HEK293 (cell line): ENCODE results near the gene BTN2A1.

ENCODE experiments used
- CTCF ChIA-PET: fragments of 350-600 bp; formaldehyde crosslinking; extraction: SDS; loops from one replicate; lab custom pipeline; 2021; ENCODE audit warnings: antibody characterized with exemption; lab: Yijun Ruan, JAX
- POLR2A ChIA-PET: fragments of 300-600 bp; formaldehyde crosslinking; extraction: SDS; loops from one replicate; lab custom pipeline; 2020; ENCODE audit warnings: antibody characterized with exemption, inconsistent platforms; lab: Yijun Ruan, JAX
- H3K27ac ChIP-seq: fragments of 200-500 bp; sonication (Bioruptor generic); 2 replicates; pipeline ENCODE4 v1.5.1; 2014; ENCODE audit warnings: low read depth, low read length, control low read depth, inconsistent platforms; ENCODE audit errors: extremely low read depth
- H3K36me3 ChIP-seq, 2 experiments: fragments of 200-500 bp in 1 of 2; sonication (Bioruptor generic) in 1 of 2; 1 replicate in 1 of 2; 2 replicates in 1 of 2; pipeline ENCODE4 v1.5.1; 2014 to 2017; ENCODE audit warnings: inconsistent platforms in 2 of 2, low read length in 2 of 2; ENCODE audit not compliant: control insufficient read depth in 2 of 2, insufficient read depth in 1 of 2
- H3K4me1 ChIP-seq: fragments of 200-500 bp; sonication (Bioruptor generic); 2 replicates; pipeline ENCODE4 v1.5.1; 2014; ENCODE audit warnings: mild to moderate bottlenecking, low read length, inconsistent platforms; ENCODE audit not compliant: control insufficient read depth, insufficient read depth
- H3K4me3 ChIP-seq: 2 replicates; pipeline ENCODE4 v1.5.1; 2011; ENCODE audit warnings: low read depth, mild to moderate bottlenecking, control low read depth, low read length, moderate library complexity
- H3K9me3 ChIP-seq: fragments of 200-500 bp; sonication (Bioruptor generic); 2 replicates; pipeline ENCODE4 v1.5.1; 2014; ENCODE audit warnings: low read depth, low read length, inconsistent platforms; ENCODE audit not compliant: control insufficient read depth, insufficient read depth
- KLF8 ChIP-seq: fragments of 450-650 bp; formaldehyde crosslinking; IDR thresholded peaks from 2 replicates; pipeline ENCODE4 v1.5.1; 2016; ENCODE audit warnings: missing biosample characterization, missing genetic modification characterization
- ZBTB17 ChIP-seq: fragments of 450-650 bp; formaldehyde crosslinking; IDR thresholded peaks from 2 replicates; pipeline ENCODE4 v1.5.1; 2016; ENCODE audit warnings: missing biosample characterization, missing genetic modification characterization
- ZFP3 ChIP-seq: fragments of 450-650 bp; formaldehyde crosslinking; IDR thresholded peaks from 2 replicates; pipeline ENCODE4 v1.5.1; 2016; ENCODE audit warnings: low read depth, missing biosample characterization, missing genetic modification characterization
- ZNF121 ChIP-seq: fragments of 450-650 bp; formaldehyde crosslinking; IDR thresholded peaks from 2 replicates; pipeline ENCODE4 v1.5.1; 2016; ENCODE audit warnings: missing biosample characterization, missing genetic modification characterization
- ZNF324 ChIP-seq: fragments of 450-650 bp; formaldehyde crosslinking; IDR thresholded peaks from 2 replicates; pipeline ENCODE4 v1.5.1; 2016; ENCODE audit warnings: missing biosample characterization, missing genetic modification characterization
- ZNF391 ChIP-seq: fragments of 450-650 bp; formaldehyde crosslinking; IDR thresholded peaks from 2 replicates; pipeline ENCODE4 v1.5.1; 2016; ENCODE audit warnings: low read depth, missing biosample characterization, missing genetic modification characterization, borderline replicate concordance
- ZNF558 ChIP-seq: fragments of 450-650 bp; formaldehyde crosslinking; IDR thresholded peaks from 2 replicates; pipeline ENCODE4 v1.5.1; 2016; ENCODE audit warnings: missing biosample characterization, missing genetic modification characterization
- ZNF561 ChIP-seq: fragments of 450-650 bp; IDR thresholded peaks from 2 replicates; pipeline ENCODE4 v1.5.1; 2018; ENCODE audit warnings: missing biosample characterization, missing genetic modification characterization, borderline replicate concordance
- ZNF660 ChIP-seq: fragments of 450-650 bp; IDR thresholded peaks from 2 replicates; pipeline ENCODE4 v1.5.1; 2018; ENCODE audit warnings: missing biosample characterization, mild to moderate bottlenecking, missing genetic modification characterization
- ZNF747 ChIP-seq: fragments of 450-650 bp; formaldehyde crosslinking; IDR thresholded peaks from 2 replicates; pipeline ENCODE4 v1.5.1; 2016; ENCODE audit warnings: missing biosample characterization, missing genetic modification characterization
- ZNF830 ChIP-seq: fragments of 450-650 bp; IDR thresholded peaks from 2 replicates; pipeline ENCODE4 v1.5.0; 2018; ENCODE audit warnings: missing biosample characterization, missing genetic modification characterization, low read depth, mild to moderate bottlenecking, moderate library complexity
- TF ChIP-seq, protein P1 (sequence below): fragments of 450-650 bp; formaldehyde crosslinking; IDR thresholded peaks from 2 replicates; pipeline ENCODE4 v1.5.1; 2016; ENCODE audit warnings: missing biosample characterization, missing genetic modification characterization, low read depth
- TF ChIP-seq, protein P2 (sequence below): fragments of 450-650 bp; formaldehyde crosslinking; IDR thresholded peaks from 2 replicates; pipeline ENCODE4 v1.5.1; 2016; ENCODE audit warnings: missing biosample characterization, missing genetic modification characterization
- TF ChIP-seq, protein P3 (sequence below): fragments of 450-650 bp; formaldehyde crosslinking; IDR thresholded peaks from 2 replicates; pipeline ENCODE4 v1.5.1; 2016; ENCODE audit warnings: missing biosample characterization, missing genetic modification characterization
- TF ChIP-seq, protein P4 (sequence below): fragments of 450-650 bp; formaldehyde crosslinking; IDR thresholded peaks from 2 replicates; pipeline ENCODE4 v1.5.1; 2016; ENCODE audit warnings: missing biosample characterization, missing genetic modification characterization

The BTN2A1 gene

DNA sequence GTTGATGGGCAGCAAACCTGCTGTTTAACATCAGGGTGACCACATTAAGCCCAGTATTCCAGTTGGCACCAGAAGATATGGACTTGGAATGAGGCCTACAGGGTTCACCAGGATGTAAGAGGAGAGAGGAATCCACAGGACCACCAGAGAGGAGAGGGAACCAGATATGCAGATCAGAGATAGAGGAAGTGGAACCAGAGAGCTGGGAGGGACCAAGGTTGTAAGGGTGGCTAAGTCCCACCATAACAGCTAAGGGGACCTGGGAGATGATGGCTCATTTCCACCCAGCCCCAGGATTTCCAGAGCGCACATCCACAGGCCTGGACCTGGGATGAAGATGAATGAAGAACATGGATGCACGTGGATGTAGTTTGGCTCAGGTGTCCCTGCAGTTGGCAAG is 11.1 kb downstream of the BTN2A1 start (continued):
- no peak for TF ChIP-seq ZNF830 (tag by site-specific recombination)
- no peak for TF ChIP-seq ZBTB17 (tag by site-specific recombination)
- no peak for TF ChIP-seq KLF8

DNA sequence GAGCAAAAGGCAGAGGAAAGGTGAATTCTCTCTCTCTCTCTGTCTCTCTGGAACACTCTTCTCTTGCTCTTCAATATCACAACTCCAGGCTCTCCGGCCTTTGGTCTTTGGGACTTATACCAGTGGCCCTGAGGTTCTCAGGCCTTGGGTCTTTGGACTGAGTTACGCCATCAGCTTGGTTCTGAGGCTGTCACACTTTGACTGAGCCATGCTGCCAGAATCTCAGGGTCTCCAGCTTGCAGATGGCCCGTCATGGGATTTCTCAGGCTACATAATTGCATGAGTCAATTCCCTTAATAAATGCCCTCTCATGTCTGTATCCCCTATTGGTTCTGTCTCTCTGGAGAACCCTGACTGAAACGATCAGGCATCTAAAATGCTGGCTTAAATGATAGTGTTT is 12.9 kb downstream of the BTN2A1 start:
- ChIA-PET POLR2A (interaction anchor here (0.6 kb wide), 1 partner anchor 205 kb away, joined by 3 read pairs; no protein-coding TSS in a partner anchor), CTCF (no interaction called here)
- no peaks in the 10 kb centered on the region for H3K9me3 ChIP-seq
- H3K4me3 ChIP-seq = no peak overlapping the region
- TF ChIP-seq, protein P1, sequence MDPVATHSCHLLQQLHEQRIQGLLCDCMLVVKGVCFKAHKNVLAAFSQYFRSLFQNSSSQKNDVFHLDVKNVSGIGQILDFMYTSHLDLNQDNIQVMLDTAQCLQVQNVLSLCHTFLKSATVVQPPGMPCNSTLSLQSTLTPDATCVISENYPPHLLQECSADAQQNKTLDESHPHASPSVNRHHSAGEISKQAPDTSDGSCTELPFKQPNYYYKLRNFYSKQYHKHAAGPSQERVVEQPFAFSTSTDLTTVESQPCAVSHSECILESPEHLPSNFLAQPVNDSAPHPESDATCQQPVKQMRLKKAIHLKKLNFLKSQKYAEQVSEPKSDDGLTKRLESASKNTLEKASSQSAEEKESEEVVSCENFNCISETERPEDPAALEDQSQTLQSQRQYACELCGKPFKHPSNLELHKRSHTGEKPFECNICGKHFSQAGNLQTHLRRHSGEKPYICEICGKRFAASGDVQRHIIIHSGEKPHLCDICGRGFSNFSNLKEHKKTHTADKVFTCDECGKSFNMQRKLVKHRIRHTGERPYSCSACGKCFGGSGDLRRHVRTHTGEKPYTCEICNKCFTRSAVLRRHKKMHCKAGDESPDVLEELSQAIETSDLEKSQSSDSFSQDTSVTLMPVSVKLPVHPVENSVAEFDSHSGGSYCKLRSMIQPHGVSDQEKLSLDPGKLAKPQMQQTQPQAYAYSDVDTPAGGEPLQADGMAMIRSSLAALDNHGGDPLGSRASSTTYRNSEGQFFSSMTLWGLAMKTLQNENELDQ (tag by site-specific recombination) = no peak
- no peak for TF ChIP-seq ZNF558 (tag by site-specific recombination)
- TF ChIP-seq ZNF324 = no peak
- no peak for TF ChIP-seq ZNF561
- TF ChIP-seq ZNF121 (tag by site-specific recombination) = no peak
- TF ChIP-seq, protein P2, sequence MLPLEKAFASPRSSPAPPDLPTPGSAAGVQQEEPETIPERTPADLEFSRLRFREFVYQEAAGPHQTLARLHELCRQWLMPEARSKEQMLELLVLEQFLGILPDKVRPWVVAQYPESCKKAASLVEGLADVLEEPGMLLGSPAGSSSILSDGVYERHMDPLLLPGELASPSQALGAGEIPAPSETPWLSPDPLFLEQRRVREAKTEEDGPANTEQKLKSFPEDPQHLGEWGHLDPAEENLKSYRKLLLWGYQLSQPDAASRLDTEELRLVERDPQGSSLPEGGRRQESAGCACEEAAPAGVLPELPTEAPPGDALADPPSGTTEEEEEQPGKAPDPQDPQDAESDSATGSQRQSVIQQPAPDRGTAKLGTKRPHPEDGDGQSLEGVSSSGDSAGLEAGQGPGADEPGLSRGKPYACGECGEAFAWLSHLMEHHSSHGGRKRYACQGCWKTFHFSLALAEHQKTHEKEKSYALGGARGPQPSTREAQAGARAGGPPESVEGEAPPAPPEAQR (tag by site-specific recombination) = no peak
- no peak for TF ChIP-seq ZFP3 (tag by site-specific recombination)
- TF ChIP-seq ZNF391 (tag by site-specific recombination) = no peak
- TF ChIP-seq ZNF747 (tag by site-specific recombination) = no peak
- peaks cover 16 to 36% of the 10 kb centered on the region in 2 experiments for H3K36me3 ChIP-seq
- H3K4me1 ChIP-seq = peaks cover 8% of the 10 kb centered on the region
- no peak overlapping the region for H3K27ac ChIP-seq

DNA sequence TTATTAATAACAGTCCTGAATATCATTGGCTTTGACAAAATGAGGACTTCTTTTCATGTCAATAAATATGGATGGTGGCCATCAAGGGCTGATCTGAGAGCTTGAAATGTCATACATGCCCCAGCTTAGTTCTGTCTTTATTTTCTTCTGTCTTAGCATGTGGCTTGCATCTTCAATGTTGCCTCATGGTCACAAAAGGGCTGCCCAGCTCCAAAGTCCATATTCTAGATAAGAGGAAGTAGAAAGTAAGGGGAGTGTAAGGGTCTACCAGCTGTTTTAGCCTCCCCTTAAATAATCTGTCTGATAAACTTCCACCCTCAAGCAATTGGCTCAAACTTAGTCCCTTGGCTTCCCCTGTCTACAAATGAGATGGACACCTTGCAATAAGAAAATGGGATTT is 14.2 kb downstream of the BTN2A1 start:
- no peak overlapping the region for H3K4me3 ChIP-seq
- no peaks in the 10 kb centered on the region for H3K9me3 ChIP-seq
- H3K4me1 ChIP-seq = peaks cover 8% of the 10 kb centered on the region
- TF ChIP-seq ZNF660 (tag by site-specific recombination) = no peak
- TF ChIP-seq, protein P3, sequence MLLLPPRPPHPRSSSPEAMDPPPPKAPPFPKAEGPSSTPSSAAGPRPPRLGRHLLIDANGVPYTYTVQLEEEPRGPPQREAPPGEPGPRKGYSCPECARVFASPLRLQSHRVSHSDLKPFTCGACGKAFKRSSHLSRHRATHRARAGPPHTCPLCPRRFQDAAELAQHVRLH (tag by site-specific recombination) = peak; percentile 61; the same call in 1 of the 2 replicates
- TF ChIP-seq, protein P4, sequence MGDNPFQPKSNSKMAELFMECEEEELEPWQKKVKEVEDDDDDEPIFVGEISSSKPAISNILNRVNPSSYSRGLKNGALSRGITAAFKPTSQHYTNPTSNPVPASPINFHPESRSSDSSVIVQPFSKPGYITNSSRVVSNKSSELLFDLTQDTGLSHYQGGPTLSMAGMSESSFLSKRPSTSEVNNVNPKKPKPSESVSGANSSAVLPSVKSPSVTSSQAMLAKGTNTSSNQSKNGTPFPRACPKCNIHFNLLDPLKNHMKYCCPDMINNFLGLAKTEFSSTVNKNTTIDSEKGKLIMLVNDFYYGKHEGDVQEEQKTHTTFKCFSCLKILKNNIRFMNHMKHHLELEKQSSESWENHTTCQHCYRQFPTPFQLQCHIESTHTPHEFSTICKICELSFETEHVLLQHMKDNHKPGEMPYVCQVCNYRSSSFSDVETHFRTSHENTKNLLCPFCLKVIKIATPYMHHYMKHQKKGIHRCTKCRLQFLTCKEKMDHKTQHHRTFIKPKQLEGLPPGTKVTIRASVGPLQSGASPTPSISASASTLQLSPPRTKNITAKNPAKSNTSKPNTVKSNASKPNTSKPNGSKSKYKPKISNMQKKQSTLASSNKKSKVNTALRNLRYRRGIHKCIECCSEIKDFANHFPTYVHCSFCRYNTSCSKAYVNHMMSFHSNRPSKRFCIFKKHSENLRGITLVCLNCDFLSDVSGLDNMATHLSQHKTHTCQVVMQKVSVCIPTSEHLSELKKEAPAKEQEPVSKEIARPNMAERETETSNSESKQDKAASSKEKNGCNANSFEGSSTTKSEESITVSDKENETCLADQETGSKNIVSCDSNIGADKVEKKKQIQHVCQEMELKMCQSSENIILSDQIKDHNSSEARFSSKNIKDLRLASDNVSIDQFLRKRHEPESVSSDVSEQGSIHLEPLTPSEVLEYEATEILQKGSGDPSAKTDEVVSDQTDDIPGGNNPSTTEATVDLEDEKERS (tag by site-specific recombination) = peak; percentile 64; the same call in 1 of the 2 replicates
- H3K36me3 ChIP-seq = peaks cover 5 to 23% of the 10 kb centered on the region in 2 experiments
- H3K27ac ChIP-seq = no peak overlapping the region
- ChIA-PET CTCF (interaction anchor here (0.6 to 0.7 kb wide), 2 partner anchors 131 to 376 kb away, joined by 3 to 4 read pairs; no protein-coding TSS in a partner anchor), POLR2A (interaction anchor here (0.8 to 0.9 kb wide), 2 partner anchors 16 to 78 kb away, joined by 3 read pairs; no protein-coding TSS in a partner anchor)
